HEK293 (cell line): ENCODE results near the gene METTL25.
A peak's percentile ranks its signal among the peaks of the same experiment; 100 is the strongest.

Experiments used
- CTCF ChIA-PET: fragments of 350-600 bp; formaldehyde crosslinking; extraction: SDS; loops from one replicate; lab custom pipeline; 2021; ENCODE audit warnings: antibody characterized with exemption; lab: Yijun Ruan, JAX
- POLR2A ChIA-PET: fragments of 300-600 bp; formaldehyde crosslinking; extraction: SDS; loops from one replicate; lab custom pipeline; 2020; ENCODE audit warnings: antibody characterized with exemption, inconsistent platforms; lab: Yijun Ruan, JAX
- H3K27ac ChIP-seq: fragments of 200-500 bp; sonication (Bioruptor generic); 2 replicates; pipeline ENCODE4 v1.5.1; 2014; ENCODE audit warnings: low read depth, low read length, control low read depth, inconsistent platforms; ENCODE audit errors: extremely low read depth
- H3K36me3 ChIP-seq, 2 experiments: fragments of 200-500 bp in 1 of 2; sonication (Bioruptor generic) in 1 of 2; 1 replicate in 1 of 2; 2 replicates in 1 of 2; pipeline ENCODE4 v1.5.1; 2014 to 2017; ENCODE audit warnings: inconsistent platforms in 2 of 2, low read length in 2 of 2; ENCODE audit not compliant: control insufficient read depth in 2 of 2, insufficient read depth in 1 of 2
- H3K4me1 ChIP-seq: fragments of 200-500 bp; sonication (Bioruptor generic); 2 replicates; pipeline ENCODE4 v1.5.1; 2014; ENCODE audit warnings: mild to moderate bottlenecking, low read length, inconsistent platforms; ENCODE audit not compliant: control insufficient read depth, insufficient read depth
- H3K4me3 ChIP-seq: 2 replicates; pipeline ENCODE4 v1.5.1; 2011; ENCODE audit warnings: low read depth, mild to moderate bottlenecking, control low read depth, low read length, moderate library complexity
- H3K9me3 ChIP-seq: fragments of 200-500 bp; sonication (Bioruptor generic); 2 replicates; pipeline ENCODE4 v1.5.1; 2014; ENCODE audit warnings: low read depth, low read length, inconsistent platforms; ENCODE audit not compliant: control insufficient read depth, insufficient read depth
- EGR2 ChIP-seq: fragments of 450-650 bp; formaldehyde crosslinking; IDR thresholded peaks from 2 replicates; pipeline ENCODE4 v1.5.1; 2016; ENCODE audit warnings: low read depth, missing biosample characterization, missing genetic modification characterization
- MEIS1 ChIP-seq: sonication (generic); formaldehyde crosslinking; IDR thresholded peaks from 2 replicates; pipeline ENCODE4 v1.8.1; 2022; ENCODE audit warnings: missing genetic modification reagents, mild to moderate bottlenecking, borderline replicate concordance
- ZNF169 ChIP-seq: fragments of 450-650 bp; formaldehyde crosslinking; IDR thresholded peaks from 2 replicates; pipeline ENCODE4 v1.5.1; 2016; ENCODE audit warnings: missing biosample characterization, missing genetic modification characterization
- ZNF335 ChIP-seq: fragments of 450-650 bp; formaldehyde crosslinking; conservative IDR thresholded peaks from 2 replicates; pipeline ENCODE4 v1.5.1; 2016; ENCODE audit warnings: missing biosample characterization, missing genetic modification characterization
- ZNF654 ChIP-seq: fragments of 450-650 bp; formaldehyde crosslinking; IDR thresholded peaks from 2 replicates; pipeline ENCODE4 v1.5.1; 2016; ENCODE audit warnings: low read depth, missing biosample characterization, missing genetic modification characterization
- ZNF777 ChIP-seq: fragments of 450-650 bp; formaldehyde crosslinking; IDR thresholded peaks from 2 replicates; pipeline ENCODE4 v1.5.1; 2017; ENCODE audit warnings: missing biosample characterization, missing genetic modification characterization, borderline replicate concordance
- TF ChIP-seq, protein P1 (sequence below): fragments of 450-650 bp; formaldehyde crosslinking; IDR thresholded peaks from 2 replicates; pipeline ENCODE4 v1.5.1; 2016; ENCODE audit warnings: missing biosample characterization, missing genetic modification characterization
- TF ChIP-seq, protein P2 (sequence below): fragments of 450-650 bp; formaldehyde crosslinking; IDR thresholded peaks from 2 replicates; pipeline ENCODE4 v1.5.1; 2016; ENCODE audit warnings: missing biosample characterization, missing genetic modification characterization

The METTL25 gene

DNA sequence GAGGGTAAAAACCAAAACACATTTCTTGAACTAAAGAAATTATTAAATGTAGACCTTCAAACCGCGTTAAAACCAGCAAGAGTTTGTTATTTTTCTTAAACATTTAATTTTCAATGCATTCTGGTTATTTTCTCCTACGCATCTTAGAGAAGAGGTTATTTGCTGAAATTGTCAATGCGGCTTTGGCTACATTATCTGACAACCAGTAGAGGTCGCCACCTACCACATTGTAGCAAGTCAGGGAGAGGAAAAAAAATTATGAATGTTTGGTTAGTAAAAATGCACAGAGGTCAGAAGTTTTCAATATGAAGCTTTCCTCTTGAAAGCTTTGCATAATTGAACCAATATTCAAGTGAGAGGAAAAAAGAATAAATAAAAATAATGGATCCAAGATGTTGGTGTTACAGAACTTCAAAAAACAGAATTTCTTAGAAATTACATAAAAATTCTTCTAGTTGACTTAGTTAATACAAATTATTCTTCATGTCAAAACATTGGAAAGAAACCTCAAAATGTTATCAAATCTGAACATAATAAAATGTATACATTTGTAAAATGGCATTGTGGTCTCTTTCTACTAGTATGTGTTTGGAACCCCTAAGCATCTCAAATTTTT lies 168.9 kb downstream of the METTL25 start:
- no peaks in the 10 kb centered on the region for H3K4me1 ChIP-seq
- no peak overlapping the region for H3K4me3 ChIP-seq
- no peaks in the 10 kb centered on the region for H3K9me3 ChIP-seq
- no peak overlapping the region for H3K27ac ChIP-seq
- H3K36me3 ChIP-seq, result no peaks in the 10 kb centered on the region
- ChIA-PET CTCF (interaction anchor here (0.6 to 1.8 kb wide), 16 partner anchors 9 to 1299 kb away, joined by 3 to 9 read pairs (median 3); no protein-coding TSS in a partner anchor), POLR2A (no interaction called here)
- TF ChIP-seq ZNF777 (tag by site-specific recombination), result no peak
- no peak for TF ChIP-seq ZNF169 (tag by site-specific recombination)
- TF ChIP-seq EGR2 (tag by site-specific recombination), result no peak
- TF ChIP-seq, protein P1, sequence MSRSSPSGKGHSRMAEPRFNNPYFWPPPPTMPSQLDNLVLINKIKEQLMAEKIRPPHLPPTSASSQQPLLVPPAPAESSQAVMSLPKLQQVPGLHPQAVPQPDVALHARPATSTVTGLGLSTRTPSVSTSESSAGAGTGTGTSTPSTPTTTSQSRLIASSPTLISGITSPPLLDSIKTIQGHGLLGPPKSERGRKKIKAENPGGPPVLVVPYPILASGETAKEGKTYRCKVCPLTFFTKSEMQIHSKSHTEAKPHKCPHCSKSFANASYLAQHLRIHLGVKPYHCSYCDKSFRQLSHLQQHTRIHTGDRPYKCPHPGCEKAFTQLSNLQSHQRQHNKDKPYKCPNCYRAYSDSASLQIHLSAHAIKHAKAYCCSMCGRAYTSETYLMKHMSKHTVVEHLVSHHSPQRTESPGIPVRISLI (tag by site-specific recombination), result peak; percentile 38; the same call in 1 of the 2 replicates
- TF ChIP-seq ZNF335 (tag by site-specific recombination), result no peak
- peak; percentile 95 for TF ChIP-seq ZNF654 (tag by site-specific recombination)
- TF ChIP-seq, protein P2, sequence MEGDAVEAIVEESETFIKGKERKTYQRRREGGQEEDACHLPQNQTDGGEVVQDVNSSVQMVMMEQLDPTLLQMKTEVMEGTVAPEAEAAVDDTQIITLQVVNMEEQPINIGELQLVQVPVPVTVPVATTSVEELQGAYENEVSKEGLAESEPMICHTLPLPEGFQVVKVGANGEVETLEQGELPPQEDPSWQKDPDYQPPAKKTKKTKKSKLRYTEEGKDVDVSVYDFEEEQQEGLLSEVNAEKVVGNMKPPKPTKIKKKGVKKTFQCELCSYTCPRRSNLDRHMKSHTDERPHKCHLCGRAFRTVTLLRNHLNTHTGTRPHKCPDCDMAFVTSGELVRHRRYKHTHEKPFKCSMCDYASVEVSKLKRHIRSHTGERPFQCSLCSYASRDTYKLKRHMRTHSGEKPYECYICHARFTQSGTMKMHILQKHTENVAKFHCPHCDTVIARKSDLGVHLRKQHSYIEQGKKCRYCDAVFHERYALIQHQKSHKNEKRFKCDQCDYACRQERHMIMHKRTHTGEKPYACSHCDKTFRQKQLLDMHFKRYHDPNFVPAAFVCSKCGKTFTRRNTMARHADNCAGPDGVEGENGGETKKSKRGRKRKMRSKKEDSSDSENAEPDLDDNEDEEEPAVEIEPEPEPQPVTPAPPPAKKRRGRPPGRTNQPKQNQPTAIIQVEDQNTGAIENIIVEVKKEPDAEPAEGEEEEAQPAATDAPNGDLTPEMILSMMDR (tag by site-specific recombination), result peak; percentile 42; the same call in 1 of the 2 replicates
- no peak for TF ChIP-seq MEIS1 (CRISPR knock-in tag)
